ENCODE data around the gene LIN7A.

LIN7A gene, protein sequence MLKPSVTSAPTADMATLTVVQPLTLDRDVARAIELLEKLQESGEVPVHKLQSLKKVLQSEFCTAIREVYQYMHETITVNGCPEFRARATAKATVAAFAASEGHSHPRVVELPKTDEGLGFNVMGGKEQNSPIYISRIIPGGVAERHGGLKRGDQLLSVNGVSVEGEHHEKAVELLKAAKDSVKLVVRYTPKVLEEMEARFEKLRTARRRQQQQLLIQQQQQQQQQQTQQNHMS

DNA sequence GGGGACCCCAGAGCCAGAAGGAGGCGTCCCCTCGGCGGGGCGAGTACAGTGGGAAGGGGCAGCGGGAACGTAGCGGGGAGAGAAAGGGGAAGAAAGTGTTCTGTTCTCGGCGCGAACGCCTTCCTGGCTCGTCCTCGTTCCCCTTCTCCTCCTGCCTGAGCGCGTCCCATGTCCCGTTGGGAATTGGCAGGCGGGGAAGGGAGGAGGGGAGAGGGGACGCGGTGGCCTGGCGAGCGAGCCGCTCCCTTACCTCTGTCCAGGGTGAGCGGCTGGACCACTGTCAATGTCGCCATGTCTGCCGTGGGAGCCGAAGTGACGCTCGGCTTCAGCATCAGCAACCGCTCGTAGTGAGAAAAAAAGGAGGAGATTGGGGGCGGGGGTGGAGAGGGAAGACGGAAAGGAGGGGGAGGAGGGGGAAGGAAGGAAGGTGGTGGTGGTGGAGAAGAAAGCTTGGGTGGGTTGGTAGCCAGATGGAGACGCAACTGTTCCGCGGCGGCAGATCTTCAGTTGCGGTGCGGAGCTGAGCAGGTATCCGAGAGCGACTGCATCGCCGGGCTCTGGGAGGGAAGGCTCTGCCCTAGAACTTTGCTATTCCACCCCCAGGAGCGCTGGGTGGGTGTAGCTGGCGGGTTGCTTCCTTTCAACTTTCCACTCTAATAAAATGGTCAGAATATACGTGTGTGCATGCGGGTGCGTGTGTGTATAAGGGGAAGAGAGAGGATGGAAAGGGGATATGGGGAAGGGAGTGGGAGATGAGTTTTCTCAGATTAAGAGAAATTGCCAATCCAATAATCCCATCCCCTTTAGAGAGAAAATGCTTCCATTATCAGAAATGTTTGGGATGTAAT, at the start of gene LIN7A:
Gene LIN7A (minus strand): TSS at position 544 of the 848 bp plus-strand sequence. CDS start 212 bp downstream, at position 332.
- peak; percentile 8 for DNase-seq

DNA sequence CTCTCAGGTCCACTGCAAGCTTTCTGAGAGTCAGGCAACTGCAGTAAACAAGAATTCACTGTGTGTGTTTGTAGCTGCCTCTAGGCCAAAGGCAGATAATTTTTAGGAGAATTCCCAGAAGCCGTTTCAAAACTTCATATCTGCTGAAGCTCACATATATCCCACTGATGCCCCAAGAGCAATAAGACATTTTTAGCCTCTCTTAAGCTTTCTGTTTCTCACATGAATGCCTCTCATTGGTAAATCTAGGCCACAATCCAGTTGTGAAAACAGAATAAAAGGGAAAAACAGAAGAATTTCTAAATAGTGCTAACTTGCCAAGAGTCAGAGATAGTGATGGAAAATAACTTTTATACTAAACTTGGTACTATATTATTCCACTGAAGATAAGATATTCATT, 48.5 kb upstream of the LIN7A start:
- no peak for DNase-seq

DNA sequence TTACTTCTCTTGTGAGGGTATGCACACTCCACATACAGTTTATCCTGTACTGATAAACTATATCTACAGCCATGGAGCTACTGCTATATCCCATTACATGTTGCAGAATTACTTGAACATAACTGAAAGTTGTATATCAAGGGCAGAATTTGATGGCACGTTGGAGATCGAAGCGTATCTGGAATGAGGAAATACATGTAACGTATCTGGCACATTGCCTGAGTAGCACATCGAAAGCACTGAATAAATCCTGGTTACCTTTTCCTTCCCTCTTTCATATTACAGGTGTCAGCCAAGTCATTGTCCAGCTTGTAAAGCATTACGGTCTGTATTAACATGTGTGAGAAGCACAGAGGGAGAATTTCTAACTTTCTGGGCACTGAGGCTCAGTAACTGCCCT, 42.1 kb upstream of the LIN7A start:
- no peak for DNase-seq

DNA sequence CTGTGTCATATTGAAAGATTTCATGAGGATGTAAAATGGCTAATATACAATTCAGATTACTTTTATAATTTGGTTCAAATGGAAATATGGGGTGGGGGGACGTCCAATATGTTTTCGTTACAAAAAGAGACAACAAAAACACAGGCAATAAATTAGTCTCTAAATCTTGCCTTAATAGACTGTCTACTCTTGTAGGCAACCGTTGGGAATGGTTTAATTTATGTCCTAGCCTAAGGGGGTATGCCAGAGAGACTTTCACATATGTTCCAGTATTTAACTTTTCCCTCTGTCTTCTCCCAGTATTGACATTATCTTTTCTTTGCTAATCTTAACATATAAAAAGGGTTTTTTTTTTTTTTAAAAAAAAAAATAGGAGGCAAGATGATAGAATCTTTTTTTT, 41.5 kb upstream of the LIN7A start:
- no peak for DNase-seq

DNA sequence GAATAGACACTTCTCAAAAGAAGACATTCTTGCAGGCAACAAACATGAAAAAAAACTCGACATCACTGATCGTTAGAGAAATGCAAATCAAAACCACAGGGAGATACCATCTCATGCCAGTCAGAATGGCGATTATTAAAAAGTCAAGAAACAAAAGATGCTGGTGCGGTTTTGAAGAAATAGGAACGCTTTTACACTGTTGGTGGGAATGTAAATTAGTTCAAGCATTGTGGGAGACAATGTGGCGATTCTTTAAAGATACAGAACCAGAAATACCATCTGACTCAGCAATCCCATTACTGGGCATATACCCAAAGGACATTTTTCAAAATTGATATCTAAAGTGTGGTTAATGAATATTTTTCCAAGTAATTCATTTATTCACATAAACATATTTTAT, 39.6 kb upstream of the LIN7A start:
- no peak for DNase-seq

DNA sequence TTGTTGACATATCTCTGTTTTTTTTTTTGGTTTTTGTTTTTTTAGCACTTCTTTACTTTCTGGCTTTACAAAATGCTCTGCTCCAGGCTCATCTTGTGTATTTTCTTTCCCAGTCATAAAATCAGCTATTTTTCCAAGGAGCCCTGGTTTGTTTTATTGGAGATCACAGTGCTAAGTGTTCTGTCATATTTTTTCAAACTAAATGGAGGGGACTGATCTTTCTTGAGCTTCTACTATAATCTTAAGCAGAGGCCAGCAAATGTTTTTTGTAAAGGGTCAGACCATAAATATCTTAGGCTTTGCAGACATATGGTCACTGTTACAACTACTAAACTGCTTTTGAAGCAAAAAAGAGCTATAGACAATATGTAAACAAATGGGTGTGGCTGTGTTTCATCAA, 30.6 kb upstream of the LIN7A start:
- no peak for DNase-seq

DNA sequence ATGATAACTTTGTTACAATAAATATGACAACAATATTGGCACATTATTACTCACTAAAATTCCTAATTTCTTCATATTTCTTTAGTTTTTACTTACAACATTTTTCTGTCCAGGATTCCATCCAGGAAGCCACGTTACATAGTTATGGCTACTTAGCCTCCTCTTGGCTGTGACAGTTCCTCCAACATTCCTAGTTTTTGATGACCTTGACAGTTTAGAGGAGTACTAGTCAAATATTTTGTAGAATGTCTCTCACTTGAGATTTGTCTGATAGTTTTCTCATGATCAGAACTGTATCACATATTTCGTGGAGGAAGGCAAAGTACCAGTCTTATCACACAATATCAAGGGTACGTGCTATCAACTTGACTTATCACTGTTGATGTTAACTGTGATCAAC, 29.8 kb upstream of the LIN7A start:
- DNase-seq, result no peak

DNA sequence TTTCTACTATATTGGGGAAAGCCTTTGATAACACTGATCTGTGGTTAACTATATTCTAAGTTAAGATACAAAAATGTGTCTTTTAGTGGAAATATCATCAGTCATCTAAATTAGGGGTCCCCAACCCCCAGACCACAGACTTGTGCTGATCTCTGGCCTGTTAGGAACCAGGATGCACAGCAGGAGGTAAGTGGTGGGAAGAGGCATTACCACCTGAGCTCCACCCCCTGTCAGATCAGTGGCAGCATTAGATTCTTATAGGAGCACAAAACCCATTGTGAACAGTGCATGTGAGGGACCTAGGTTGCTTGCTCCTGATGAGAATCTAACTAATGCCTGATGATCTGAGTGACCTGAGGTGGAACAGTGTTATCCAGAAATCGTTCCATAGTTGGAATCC, 28.3 kb upstream of the LIN7A start:
- no peak for DNase-seq

DNA sequence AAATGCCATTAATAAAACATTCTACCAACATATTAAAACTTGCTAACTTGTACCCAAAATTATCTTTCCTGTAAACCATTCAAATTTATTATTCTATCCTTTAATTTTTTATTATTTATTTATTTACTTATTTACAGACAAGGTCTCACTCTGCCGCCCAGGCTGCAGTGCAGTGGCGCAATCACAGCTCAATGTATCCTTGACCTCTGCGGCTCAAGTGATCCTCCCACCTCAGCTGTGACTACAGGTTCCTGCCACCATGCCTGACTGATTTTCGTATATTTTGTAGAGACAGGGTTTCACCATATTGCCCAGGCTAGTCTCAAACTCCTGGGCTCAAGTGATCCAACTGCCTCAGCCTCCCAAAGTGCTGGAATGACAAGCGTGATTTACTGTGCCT, 20.4 kb upstream of the LIN7A start:
- no peak for DNase-seq

DNA sequence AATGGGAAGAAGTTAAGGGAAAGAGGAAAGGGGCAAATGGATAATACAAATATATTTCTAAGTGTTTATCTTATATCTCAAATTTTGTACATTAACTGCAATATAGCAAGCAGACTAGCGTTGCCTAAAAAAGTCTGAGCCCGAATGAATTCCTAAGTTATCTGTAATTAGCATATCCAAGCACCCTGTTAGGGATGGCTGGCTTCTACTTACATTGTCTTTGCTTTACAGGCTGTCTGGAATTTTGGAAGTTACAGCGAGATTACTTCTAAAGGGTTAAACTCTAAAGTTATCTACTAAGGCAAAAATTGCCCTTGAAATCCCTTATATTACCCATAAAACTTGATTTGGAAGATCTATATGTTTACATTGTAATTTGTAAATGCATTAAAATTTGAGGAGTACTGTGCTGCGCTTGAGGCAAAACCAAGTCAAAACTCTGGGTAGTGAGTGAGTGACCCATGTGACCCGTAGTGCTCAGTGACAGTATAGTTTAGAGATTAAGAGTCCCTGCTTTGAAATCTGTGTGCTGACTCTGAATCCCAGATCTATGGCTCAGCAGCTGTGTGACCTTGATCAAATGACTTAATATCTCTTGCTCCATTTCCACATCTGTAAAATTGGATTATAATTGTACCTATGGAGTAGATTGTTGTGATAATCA, 17.3 kb upstream of the LIN7A start:
- no peak for DNase-seq

DNA sequence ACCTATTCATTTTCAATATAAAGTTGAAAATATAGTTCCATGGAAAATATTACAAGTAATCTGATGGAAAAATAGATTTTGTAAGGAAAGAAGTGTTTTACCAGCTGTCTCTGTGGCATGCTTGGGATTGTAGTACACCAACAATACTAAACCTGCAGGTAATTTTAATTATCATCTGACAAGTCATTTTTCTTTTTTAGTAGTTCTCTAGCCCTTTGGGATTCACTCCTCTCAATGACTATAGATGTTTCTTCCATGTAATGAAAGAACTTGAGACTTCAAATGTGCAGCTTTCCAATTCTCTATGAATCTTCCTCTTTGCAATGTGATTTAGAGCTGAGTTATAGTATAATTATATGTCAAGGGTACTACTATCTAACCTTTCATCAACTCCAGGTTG, 14.7 kb upstream of the LIN7A start:
- no peak for DNase-seq

DNA sequence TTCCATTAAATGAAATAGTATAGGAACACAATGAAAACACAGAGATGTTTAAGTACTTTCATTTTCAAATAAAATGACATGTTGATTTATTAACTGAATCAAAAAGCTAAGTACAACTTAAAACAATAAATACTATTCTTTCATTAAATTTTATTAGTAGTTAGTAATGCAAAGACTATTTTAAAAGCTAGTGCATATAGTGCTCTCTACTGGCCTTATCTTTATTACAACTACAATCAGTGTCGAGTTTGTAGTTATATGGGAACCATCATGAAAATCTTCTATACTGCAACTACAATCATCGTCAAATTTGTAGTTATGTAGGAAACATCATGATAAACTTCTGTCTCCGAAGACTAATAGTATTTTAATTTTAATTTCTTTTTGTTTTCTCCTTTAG, 8.9 kb upstream of the LIN7A start:
- no peak for DNase-seq

DNA sequence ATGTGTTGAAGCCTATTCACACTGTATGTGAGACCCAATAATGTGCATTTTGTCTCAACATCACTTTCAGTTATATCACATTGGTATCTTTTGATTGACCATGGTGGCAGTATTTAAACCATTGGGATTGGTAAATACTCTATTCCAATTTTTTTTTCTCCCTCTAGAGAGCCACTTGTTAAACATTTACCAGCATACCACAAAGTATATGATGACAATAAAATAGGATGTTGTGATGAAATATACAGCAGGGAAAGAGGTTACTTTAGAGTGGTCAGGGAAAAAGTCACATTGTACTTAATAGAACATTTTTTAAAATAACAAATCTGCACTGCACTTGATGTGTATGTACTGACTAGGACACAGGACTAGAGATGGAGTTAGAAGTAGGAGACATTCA, 5.6 kb upstream of the LIN7A start:
- no peak for DNase-seq

DNA sequence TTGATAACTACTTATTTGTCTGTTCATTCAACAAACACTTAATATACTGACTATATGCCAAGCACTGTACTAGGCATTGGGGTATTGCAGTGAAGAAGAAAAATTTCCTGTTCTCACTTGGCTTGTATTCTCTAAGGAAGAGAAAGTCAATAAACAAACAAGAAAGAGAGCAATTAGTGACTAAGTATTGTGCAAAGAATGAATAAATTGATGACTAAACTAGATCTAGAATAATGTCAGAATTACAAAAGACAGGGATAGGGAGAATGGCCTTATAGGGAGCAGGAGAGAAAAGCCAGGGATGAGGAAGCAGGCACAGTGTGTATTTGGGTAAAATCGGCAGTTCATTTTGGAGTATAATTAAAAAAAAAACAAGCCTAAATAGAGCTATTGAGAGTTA, 4.2 kb upstream of the LIN7A start:
- no peak for DNase-seq

DNA sequence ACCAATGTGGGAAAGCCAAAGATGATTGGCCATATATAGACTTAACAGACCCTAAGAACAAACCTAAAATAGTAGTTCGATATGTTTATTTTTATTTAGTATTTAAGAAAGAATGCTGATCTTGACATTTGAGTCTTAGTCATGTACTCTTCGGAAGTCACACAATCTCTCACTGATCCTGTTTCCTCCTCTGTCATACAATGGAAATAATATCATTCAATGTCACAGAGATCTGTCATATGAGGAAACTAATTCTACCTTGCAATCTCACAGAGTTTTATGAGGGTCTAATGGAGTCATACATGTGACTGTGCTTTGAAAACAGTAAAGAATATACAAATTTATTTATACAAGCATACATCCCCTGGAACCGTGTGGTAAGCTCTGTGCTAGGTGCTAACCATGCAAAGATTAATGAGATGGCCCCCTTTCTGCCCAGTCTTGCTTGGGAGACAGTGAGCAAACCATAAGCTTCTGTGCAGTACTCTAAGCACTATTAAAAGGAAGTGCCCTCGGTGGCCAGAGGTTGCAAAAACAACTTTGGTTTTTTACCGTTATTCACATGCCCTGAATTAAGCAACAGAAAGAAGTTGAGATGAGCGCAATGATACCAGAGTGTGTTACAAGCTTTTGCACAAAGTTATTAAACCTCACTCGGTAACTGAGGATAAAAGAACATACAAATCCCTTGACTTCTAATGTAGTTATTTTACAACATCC, 1.7 kb upstream of the LIN7A start:
- DNase-seq, result peak; percentile 16

DNA sequence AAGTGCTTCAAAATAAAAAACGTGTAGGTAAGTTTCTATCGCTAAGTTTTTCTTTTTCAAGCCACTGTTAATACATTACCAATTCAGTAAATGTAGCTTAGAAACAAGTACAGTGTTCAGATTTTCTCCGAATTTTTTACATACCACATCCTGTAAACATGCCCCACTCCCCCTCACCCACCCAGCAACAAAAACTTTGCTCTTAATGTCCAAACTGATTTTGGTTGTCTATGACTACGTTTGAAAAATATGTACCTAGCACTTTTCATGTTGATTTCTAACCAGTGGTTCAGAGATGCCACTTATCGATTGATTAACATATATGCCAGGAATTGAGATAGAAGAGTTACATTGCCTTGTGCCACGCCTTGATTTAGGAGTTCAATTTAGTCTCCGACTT, 663 bp upstream of the LIN7A start:
- no peak for DNase-seq

DNA sequence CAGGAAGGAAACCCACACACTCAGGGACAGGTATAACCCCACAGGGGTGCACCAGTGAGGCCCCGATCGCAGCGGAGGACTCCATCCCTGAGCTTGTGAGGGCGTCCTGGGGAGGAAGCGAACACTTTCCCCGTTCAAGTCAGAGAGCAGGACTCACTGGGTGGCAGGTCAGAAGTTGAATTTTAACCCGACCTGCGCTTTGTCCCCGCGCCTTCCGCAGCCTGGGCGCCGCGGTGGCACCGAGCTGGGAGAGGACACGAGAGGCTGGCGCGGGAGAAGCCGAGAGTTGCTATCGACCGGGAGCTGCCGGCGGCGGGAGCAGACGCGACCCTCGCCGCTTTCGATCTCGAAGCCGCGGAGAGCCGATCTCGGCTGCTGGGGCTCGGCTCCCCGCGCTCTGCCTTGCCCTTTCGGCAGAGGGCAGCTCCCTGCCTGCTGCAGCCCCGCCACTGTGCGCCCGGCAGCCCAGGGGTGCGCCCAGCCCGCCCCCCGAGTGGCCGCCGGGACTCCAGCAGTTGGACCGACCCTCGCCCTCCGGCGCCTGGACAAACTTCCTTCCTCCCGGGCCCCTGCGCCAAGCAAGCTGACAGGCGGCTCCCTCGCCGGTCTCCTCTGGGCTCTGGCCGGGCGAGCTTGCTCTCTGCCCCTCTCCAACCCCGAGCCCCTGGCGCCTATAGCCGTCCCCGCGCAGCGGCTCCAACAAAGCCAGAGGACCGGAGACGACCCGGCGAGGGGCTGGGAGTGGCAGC, 918 bp downstream of the LIN7A start:
- peak; percentile 24 for DNase-seq

DNA sequence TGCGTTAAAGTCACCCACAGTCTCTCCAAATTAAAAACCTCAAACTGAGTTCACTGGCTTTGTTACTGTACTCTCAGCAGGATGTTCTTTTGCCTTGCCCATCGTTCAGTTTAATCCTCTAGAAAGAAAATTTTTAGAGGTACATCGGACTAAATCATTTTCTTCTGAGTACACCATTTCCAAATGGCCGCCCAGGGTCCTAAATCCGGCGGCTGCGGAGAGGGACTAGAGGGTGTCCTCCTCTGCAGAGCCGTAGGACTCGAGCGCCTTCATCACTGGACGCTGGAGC, 1.4 kb downstream of the LIN7A start:
- DNase-seq, result no peak

DNA sequence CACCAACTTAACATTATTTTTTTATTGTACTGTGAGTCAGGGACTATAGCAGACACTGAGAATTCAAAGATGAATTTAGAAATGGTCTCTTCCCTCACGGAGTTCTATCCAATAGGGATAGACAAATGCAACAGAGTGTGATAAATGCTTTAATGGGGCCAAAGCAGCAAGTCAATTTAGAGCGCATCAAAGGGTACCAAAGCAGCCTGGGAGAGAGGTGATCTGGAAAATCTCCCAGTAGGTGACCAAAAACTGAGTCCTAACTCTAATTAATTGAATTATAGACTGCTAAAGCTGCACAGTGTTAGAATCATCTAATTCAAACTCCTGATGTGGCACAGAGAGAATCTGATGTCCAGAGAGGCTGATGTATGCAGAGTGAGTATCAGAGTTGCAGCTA, 2.6 kb downstream of the LIN7A start:
- no peak for DNase-seq

DNA sequence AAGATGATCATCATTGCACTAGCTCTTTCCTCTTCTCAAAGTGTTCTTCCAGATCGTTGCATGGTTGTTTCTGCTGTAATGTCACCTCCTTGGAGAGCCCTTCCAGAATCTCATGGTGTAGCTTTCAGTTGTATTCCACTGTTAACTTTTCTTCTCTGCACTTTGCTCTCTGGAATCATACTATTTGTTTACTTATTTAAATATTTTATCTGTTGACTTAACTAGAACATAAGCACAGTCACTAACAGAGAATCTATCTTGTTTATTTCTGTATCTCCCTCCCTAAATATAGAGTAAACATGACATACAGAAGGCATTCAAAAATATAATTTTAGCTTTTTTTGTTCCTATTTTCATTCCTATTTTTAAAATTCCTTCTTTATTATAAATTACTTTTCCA, 11.8 kb downstream of the LIN7A start:
- no peak for DNase-seq

DNA sequence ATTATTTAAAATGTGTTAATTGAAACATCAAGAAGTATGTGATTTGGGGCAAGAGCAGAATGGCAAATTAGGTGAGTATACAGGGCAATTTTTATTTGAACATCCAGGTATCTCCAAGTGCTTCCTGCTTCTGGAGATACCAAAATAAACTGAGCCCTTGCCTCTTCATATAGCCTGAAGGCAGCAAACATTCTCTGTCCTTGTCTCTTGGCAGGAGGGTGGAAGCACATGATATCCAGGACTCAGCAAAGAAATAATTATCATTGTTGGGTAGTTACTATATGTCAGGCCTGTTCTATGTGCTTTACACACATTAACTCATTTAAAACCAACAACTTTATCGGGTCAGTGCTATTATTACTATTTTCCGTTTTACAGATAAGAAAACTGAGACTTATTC, 12.5 kb downstream of the LIN7A start:
- no peak for DNase-seq

DNA sequence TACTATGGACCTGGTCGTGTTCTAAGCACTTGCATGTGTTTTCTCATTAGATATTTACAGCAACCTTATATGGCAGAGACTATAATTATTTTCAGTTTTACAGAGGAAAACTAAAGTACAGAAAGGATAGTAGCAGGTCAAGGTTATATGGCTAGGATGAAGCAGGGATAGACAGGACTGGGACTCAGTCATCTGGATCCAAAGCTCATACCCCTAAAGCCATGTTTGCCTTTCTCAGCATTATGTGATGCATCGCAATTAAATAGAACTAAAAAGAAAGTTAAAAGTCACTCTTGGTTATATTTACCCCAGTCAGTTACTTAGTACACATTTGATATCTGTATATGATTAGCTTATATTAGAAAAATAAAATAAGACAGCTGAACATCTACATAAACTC, 13.3 kb downstream of the LIN7A start:
- no peak for DNase-seq

DNA sequence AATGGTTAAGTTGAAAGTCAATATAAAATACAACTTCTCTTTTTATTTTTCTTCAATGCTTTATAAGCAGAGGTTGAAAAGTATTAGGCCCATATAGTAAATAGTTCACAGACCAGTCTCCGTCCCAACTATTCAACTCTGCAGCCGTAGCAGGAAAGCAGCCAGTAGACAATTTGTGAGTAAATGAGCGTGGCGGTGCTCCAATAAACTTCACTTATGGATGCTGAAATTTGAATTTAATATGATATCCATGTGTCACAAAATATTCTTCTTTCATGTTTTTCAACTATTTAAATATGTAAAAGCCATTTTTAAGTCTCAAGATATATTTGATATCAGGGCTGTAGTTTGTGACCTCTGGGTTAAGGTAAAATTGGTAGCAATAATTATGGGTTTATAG, 17.7 kb downstream of the LIN7A start:
- DNase-seq, result no peak

Measured in suppressor macrophage treated with lipopolysaccharide for 4 hours (primary cell).